ENCODE results near the gene ITPR2. TPM values are rescaled to one million over a fixed set of nuclear protein-coding genes. Genes with fewer than 3 reads are reported as not detected.

Gene ITPR2
- total RNA-seq, 1 experiment from 2014 or later, result 41.6 TPM

- H3K4me3 Mint-ChIP-seq (ENCODE audit: unreplicated experiment), result no peak overlapping the region
- H3K4me1 Mint-ChIP-seq (ENCODE audit: low read depth, unreplicated experiment), result peaks cover 10% of the 10 kb centered on the region
- Histone ChIP-seq H3K27me3 (replicated peaks; ENCODE audit: control insufficient read depth, insufficient read depth, low read length) (no peaks in the 10 kb centered on the region), H3K4me1 (0 out of 2 replicates have a peak, but pooled peaks cover under 1% of the 10 kb centered on the region), H3K36me3 (ENCODE audit: control insufficient read depth, insufficient read depth, low read length) (no peaks in the 10 kb centered on the region), H3K4me3 (ENCODE audit: low read depth, low read length) (no peak overlapping the region), H3K9me3 (no peaks in the 10 kb centered on the region)
- intact Hi-C loops (cut with micrococcal nuclease; ENCODE audit: unreplicated experiment), result no loop called here
- no TSS peak for BruUV-seq (replicated peaks)
- no peaks in the 10 kb centered on the region for H3K36me3 Mint-ChIP-seq (ENCODE audit: insufficient read depth, unreplicated experiment)
- DNase-seq, result no peak
- no peaks in the 10 kb centered on the region for H3K27me3 Mint-ChIP-seq (ENCODE audit: insufficient read depth, unreplicated experiment)
- CTCF ChIA-PET, result no interaction called here
- no peak overlapping the region for H3K27ac Mint-ChIP-seq (ENCODE audit: unreplicated experiment)
- no peaks in the 10 kb centered on the region for H3K9me3 Mint-ChIP-seq (ENCODE audit: unreplicated experiment)
- POLR2A ChIA-PET, result no interaction called here
- no peak for TF ChIP-seq CTCF (IDR thresholded peaks at IDR 0.05; ENCODE audit: insufficient read depth in 1 of 2, low read depth in 1 of 2, low read length in 1 of 2, severe bottlenecking in 1 of 2, unreplicated experiment in 1 of 2)
Observed at GRCh38 chr12:26800347-26800746, 32.6 kb downstream of the ITPR2 start.

GRCh38 chr12:26799741-26800140 is 33.3 kb downstream of the ITPR2 start:
- H3K9me3 Mint-ChIP-seq (ENCODE audit: unreplicated experiment), result no peaks in the 10 kb centered on the region
- no peaks in the 10 kb centered on the region for H3K9me3 ChIP-seq
- no peak overlapping the region for H3K27ac Mint-ChIP-seq (ENCODE audit: unreplicated experiment)
- no peaks in the 10 kb centered on the region for H3K27me3 Mint-ChIP-seq (ENCODE audit: insufficient read depth, unreplicated experiment)
- no peaks in the 10 kb centered on the region for H3K36me3 ChIP-seq (ENCODE audit: control insufficient read depth, insufficient read depth, low read length)
- H3K27me3 ChIP-seq (replicated peaks; ENCODE audit: control insufficient read depth, insufficient read depth, low read length), result no peaks in the 10 kb centered on the region
- BruUV-seq (replicated peaks), result no TSS peak
- no peak for TF ChIP-seq CTCF (IDR thresholded peaks at IDR 0.05; ENCODE audit: insufficient read depth in 1 of 2, low read depth in 1 of 2, low read length in 1 of 2, severe bottlenecking in 1 of 2, unreplicated experiment in 1 of 2)
- H3K36me3 Mint-ChIP-seq (ENCODE audit: insufficient read depth, unreplicated experiment), result no peaks in the 10 kb centered on the region
- ChIA-PET POLR2A (no interaction called here), CTCF (no interaction called here)
- DNase-seq, result no peak
- intact Hi-C loops (cut with micrococcal nuclease; ENCODE audit: unreplicated experiment), result no loop called here
- H3K4me1 Mint-ChIP-seq (ENCODE audit: low read depth, unreplicated experiment), result peaks cover 7% of the 10 kb centered on the region
- no peaks in the 10 kb centered on the region for H3K4me1 ChIP-seq
- no peak overlapping the region for H3K4me3 ChIP-seq (ENCODE audit: low read depth, low read length)
- H3K4me3 Mint-ChIP-seq (ENCODE audit: unreplicated experiment), result no peak overlapping the region

GRCh38 chr12:26798640-26799039 is 34.4 kb downstream of the ITPR2 start:
- Mint-ChIP-seq H3K27me3 (ENCODE audit: insufficient read depth, unreplicated experiment) (no peaks in the 10 kb centered on the region), H3K4me1 (ENCODE audit: low read depth, unreplicated experiment) (peaks cover 7% of the 10 kb centered on the region), H3K4me3 (ENCODE audit: unreplicated experiment) (no peak overlapping the region), H3K9me3 (ENCODE audit: unreplicated experiment) (no peaks in the 10 kb centered on the region), H3K27ac (ENCODE audit: unreplicated experiment) (no peak overlapping the region), H3K36me3 (ENCODE audit: insufficient read depth, unreplicated experiment) (no peaks in the 10 kb centered on the region)
- no peak for DNase-seq
- H3K36me3 ChIP-seq (ENCODE audit: control insufficient read depth, insufficient read depth, low read length), result no peaks in the 10 kb centered on the region
- H3K4me1 ChIP-seq, result no peaks in the 10 kb centered on the region
- no peak for TF ChIP-seq CTCF (IDR thresholded peaks at IDR 0.05; ENCODE audit: insufficient read depth in 1 of 2, low read depth in 1 of 2, low read length in 1 of 2, severe bottlenecking in 1 of 2, unreplicated experiment in 1 of 2)
- H3K4me3 ChIP-seq (ENCODE audit: low read depth, low read length), result no peak overlapping the region
- no peaks in the 10 kb centered on the region for H3K27me3 ChIP-seq (replicated peaks; ENCODE audit: control insufficient read depth, insufficient read depth, low read length)
- BruUV-seq (replicated peaks), result no TSS peak
- ChIA-PET POLR2A (no interaction called here), CTCF (no interaction called here)
- H3K9me3 ChIP-seq, result no peaks in the 10 kb centered on the region
- intact Hi-C loops (cut with micrococcal nuclease; ENCODE audit: unreplicated experiment), result no loop called here

Data from Caco-2 (cell line).